ENCODE measurements around the gene BCL2L13. TPM values are rescaled to one million over a fixed set of nuclear protein-coding genes. Genes with fewer than 3 reads are reported as not detected.
"Not testable (repeated sequence)": the region's sequence is repeated elsewhere in the genome, so short reads cannot be mapped to it uniquely, and the experiment has no call there.

Gene BCL2L13
- total RNA-seq, 2 experiments from 2014 or later: 30.8 to 33.6 TPM

DNA sequence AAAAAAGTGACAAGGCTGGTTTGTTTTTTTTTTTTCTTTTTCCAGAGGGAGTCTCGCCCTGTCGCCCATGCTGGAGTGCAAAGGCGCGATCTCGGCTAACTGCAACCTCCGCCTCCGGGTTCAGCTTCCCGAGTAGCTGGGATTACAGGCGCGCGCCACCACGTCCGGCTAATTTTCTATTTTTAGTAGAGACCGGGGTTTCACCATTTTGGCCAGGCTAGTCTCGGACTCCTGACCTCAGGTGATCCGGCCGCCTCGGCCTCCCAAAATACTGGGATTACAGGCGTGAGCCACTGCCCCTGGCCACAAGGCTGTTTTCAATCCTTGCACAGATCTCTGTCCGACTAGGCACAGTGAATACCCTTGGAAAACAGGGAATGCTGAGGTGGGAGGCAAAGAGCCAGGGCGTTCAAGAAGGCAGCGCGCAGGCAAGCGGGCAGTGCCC is 10.6 kb upstream of the BCL2L13 start:
- Mint-ChIP-seq H3K27me3 (no peaks in the 10 kb centered on the region), H3K27ac (peak overlapping the region; percentile 90), H3K4me1 (peaks cover 18% of the 10 kb centered on the region), H3K9me3 (no peaks in the 10 kb centered on the region), H3K36me3 (peaks cover 8% of the 10 kb centered on the region), H3K4me3 (peak overlapping the region; percentile 98)
- ATAC-seq (ENCODE audit: low read depth): no peak
- no peak for DNase-seq
- POLR2A ChIA-PET: interaction anchor here (1.0 kb wide), 1 partner anchor 11 kb away, joined by 4 read pairs; the partner anchor contains the start of gene BCL2L13

DNA sequence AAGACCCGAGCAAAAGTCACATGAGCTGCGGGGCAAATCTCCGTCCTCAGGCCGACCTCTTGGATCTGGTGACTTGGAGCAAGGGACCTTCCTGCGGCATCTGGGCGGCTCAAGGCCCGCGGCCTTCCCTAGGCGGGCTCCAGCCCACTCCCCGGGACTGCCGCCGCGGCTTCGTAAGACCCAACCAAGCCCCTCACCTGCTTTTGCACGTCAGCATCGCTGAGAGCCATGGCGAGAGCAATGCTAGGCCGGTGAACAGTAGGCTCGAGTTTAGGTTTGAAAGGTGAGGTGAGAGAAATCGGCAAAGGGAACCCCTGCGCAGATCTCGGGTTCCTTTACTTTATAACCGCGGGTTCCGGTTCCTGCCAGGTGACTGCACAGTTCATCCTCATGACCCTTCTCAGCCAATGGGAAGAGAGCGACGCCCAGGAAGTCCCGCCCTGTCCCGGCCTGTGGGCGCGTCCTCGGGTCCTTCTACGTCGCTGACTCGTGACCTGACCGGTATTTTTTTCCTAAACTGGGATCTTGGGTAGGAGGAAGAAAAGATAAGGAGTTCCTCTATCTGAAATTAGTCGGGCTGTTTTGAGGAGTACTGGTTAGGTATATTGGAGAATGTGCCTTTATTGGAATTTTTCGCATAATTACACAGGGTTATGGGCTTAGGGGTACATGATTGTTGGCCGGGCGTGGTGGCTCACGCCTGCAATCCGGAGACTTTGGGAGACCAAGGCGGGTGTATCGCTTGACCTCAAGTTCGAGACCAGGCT is 10.0 kb upstream of the BCL2L13 start, which contains the start of gene ATP6V1E1:
TSS of gene ATP6V1E1 (minus strand) at position 344 of the 767 bp plus-strand sequence. CDS start at position 230, 114 bp downstream.
- peak; percentile 92 for DNase-seq
- POLR2A ChIA-PET: no interaction called here
- Mint-ChIP-seq H3K4me1 (peaks cover 18% of the 10 kb centered on the region), H3K9me3 (no peaks in the 10 kb centered on the region), H3K27me3 (no peaks in the 10 kb centered on the region), H3K27ac (peak within 1 kb of the TSS; percentile 90), H3K4me3 (peak within 1 kb of the TSS; percentile 98), H3K36me3 (peaks cover 7% of the 10 kb centered on the region)
- peak; percentile 99 for ATAC-seq (ENCODE audit: low read depth)

DNA sequence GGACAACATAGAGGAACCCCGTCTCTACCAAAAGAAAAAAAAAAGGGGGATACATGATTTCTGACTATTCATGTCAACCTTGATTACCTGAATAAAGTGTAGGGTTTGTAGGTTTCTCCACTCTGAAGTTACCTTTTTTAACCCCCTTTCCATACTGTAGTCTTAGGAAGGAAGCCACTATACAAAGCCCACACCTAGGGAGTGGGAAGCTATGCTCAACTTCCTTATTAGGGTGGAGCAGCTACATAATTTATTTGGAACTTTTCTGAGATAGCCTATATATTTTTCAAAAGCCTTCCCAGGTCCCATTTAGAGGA is 9.4 kb upstream of the BCL2L13 start:
- H3K4me1 Mint-ChIP-seq: peaks cover 16% of the 10 kb centered on the region
- DNase-seq (no peak), ATAC-seq (ENCODE audit: low read depth) (no peak)
- POLR2A ChIA-PET: no interaction called here
- H3K27ac Mint-ChIP-seq: peak overlapping the region; percentile 90
- no peaks in the 10 kb centered on the region for H3K9me3 Mint-ChIP-seq
- peaks cover 7% of the 10 kb centered on the region for H3K36me3 Mint-ChIP-seq
- H3K4me3 Mint-ChIP-seq: peak overlapping the region; percentile 98
- H3K27me3 Mint-ChIP-seq: no peaks in the 10 kb centered on the region

DNA sequence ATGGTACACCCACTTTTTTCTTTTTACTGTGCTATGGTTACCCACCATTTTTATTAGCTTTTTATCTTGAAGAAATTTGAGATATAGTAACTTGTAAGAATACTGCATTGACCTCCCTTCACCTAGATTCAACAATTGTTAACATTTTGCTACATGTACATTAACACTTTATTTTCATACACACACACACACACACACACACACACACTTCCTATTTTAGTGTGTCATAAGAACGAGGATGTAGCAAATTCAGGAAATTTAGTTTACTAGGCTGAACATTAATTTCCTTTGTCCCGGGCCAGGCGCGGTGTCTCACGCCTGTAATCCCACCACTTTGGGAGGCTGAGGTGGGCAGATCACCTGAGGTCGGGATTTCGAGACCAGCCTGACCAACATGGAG is 8.9 kb upstream of the BCL2L13 start:
- Mint-ChIP-seq H3K36me3 (peaks cover 7% of the 10 kb centered on the region), H3K9me3 (no peaks in the 10 kb centered on the region), H3K4me1 (peaks cover 14% of the 10 kb centered on the region), H3K4me3 (peak overlapping the region; percentile 98), H3K27ac (no peak overlapping the region), H3K27me3 (no peaks in the 10 kb centered on the region)
- POLR2A ChIA-PET: no interaction called here
- ATAC-seq (ENCODE audit: low read depth): no peak
- no peak for DNase-seq

DNA sequence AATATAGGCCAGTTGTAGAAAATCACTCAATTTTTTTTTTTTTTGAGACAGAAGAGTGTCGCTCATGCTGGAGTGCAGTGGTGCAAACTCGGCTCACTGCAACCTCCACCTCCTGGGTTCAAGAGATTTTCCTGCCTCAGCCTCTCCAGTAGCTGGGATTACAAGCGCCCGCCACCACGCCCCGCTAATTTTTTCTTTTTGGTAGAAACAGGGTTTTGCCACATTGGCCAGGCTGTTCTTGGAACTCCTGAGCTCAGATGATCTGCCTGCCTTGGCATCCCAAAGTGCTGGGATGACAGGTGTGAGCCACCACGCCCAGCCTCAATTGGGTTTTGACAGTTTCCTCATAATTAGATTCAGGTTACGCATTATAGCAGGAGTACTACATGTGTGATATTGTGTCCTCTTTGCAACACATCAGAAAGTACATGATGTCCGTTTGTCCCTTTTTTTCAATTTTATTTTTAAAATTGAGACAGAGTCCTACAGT is 7.4 kb upstream of the BCL2L13 start:
- POLR2A ChIA-PET: no interaction called here
- no peak overlapping the region for H3K27ac Mint-ChIP-seq

DNA sequence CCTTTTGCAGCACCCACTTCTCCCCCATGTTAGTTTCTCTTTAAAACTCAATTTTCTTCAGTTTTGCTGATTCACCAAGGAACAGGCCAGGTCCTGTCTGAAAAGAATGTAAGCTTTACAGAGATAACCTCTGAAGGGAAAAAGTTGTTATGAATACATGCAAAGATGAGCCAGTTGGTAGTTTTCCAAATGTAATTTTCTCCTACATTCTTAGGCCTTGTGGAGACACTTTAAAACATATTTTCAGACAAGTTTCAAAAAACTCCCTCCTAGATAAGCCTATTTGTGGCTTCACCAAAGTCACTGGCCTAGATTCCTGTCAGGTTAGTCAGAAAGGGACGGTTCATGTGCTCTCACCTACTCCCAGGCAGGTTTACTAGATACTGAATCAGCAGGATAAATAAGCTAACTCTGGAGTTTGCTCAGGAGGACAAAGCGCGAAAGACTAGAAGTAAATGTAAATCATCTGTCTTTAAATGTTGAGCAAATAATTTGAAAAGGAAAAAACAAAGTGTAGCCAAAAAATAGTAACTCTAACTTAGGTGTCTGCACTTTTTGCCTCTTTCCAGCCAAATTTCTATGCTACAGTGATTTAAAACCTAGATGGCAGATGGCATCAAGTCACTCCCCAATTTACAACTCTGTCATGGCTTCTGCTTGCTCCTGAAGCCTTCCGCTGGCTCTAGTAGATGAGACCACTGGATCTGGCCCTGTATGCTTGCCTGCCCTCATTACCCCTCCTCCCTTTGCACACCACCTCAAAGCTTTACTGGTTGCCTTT is 5.2 kb upstream of the BCL2L13 start:
- no peak overlapping the region for H3K4me3 Mint-ChIP-seq

More for the DNA sequence above, 7.4 kb upstream of the BCL2L13 start:
- Mint-ChIP-seq H3K4me3 (no peak overlapping the region), H3K9me3 (no peaks in the 10 kb centered on the region), H3K4me1 (peaks cover 7% of the 10 kb centered on the region), H3K36me3 (peaks cover 2% of the 10 kb centered on the region), H3K27me3 (no peaks in the 10 kb centered on the region)
- ATAC-seq (ENCODE audit: low read depth) (no peak), DNase-seq (no peak)

DNA sequence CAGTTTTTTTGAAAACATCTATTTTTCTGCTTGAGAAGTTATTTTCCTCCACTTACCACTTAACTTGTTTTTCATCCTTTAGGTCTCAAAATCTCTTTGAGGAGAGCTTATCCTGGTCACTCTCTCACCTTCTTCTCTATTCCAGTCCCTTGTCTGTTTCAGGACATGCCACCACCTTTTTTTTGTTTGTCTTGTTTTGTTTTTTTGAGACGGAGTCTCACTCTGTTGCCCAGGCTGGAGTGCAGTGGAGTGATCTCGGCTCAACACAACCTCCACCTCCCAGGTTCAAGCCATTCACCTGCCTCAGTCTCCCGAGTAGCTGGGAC is 4.6 kb upstream of the BCL2L13 start:
- Mint-ChIP-seq H3K36me3 (no peaks in the 10 kb centered on the region), H3K27me3 (no peaks in the 10 kb centered on the region), H3K27ac (no peak overlapping the region), H3K9me3 (no peaks in the 10 kb centered on the region), H3K4me1 (peaks cover 12% of the 10 kb centered on the region), H3K4me3 (no peak overlapping the region)
- no peak for ATAC-seq (ENCODE audit: low read depth)
- POLR2A ChIA-PET: no interaction called here
- DNase-seq: no peak

More for the DNA sequence above, 5.2 kb upstream of the BCL2L13 start:
- Mint-ChIP-seq H3K9me3 (no peaks in the 10 kb centered on the region), H3K27me3 (no peaks in the 10 kb centered on the region), H3K4me1 (peaks cover 12% of the 10 kb centered on the region), H3K27ac (no peak overlapping the region), H3K36me3 (no peaks in the 10 kb centered on the region)
- POLR2A ChIA-PET: interaction anchor here (0.6 kb wide), 1 partner anchor 126 kb away, joined by 6 read pairs; no protein-coding TSS in a partner anchor
- ATAC-seq (ENCODE audit: low read depth) (no peak), DNase-seq (no peak)

DNA sequence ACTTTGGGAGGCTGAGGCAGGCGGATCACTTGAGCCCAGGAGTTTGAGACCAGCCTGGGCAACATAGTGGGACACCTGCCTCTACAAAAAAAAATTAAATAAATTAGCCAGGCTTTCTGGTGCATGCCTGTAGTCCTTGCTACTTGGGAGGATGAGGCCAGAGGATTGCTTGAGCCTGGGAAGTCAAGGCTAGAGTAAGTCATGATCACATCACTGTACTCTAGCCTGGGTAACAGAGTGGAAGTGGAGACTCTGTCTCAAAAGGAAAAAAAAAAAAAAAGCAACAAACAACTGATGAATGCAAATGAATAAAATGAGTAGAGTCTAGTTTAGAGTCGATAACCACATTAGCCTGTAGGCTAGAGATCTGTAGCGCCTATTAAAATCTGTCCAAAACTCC is 3.9 kb upstream of the BCL2L13 start:
- ATAC-seq (ENCODE audit: low read depth) (no peak), DNase-seq (no peak)
- Mint-ChIP-seq H3K36me3 (no peaks in the 10 kb centered on the region), H3K27ac (no peak overlapping the region), H3K9me3 (no peaks in the 10 kb centered on the region), H3K27me3 (no peaks in the 10 kb centered on the region), H3K4me3 (no peak overlapping the region), H3K4me1 (peaks cover 13% of the 10 kb centered on the region)
- POLR2A ChIA-PET: no interaction called here

DNA sequence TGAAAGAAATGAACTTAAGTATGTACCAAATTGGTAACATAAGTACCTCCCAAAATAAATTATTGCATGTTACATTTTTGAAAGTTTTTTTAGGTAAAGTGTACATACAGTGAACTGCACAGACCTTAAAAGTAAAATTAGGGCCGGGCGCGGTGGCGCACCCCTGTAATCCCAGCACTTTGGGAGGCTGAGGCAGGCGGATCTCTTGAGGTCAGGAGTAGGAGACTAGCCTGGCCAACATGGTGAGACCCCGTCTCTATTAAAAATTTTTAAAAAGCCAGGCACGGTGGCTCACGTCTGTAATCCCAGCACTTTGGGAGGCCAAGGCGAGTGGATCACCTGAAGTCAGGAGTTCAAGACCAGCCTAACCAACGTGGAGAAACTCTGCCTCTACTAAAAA is 1.7 kb upstream of the BCL2L13 start:
- H3K9me3 Mint-ChIP-seq; ATAC-seq (ENCODE audit: low read depth); H3K36me3 Mint-ChIP-seq; POLR2A ChIA-PET; DNase-seq; H3K4me3 Mint-ChIP-seq; H3K27ac Mint-ChIP-seq; H3K27me3 Mint-ChIP-seq: not testable (repeated sequence)
- peaks cover 18% of the 10 kb centered on the region for H3K4me1 Mint-ChIP-seq

DNA sequence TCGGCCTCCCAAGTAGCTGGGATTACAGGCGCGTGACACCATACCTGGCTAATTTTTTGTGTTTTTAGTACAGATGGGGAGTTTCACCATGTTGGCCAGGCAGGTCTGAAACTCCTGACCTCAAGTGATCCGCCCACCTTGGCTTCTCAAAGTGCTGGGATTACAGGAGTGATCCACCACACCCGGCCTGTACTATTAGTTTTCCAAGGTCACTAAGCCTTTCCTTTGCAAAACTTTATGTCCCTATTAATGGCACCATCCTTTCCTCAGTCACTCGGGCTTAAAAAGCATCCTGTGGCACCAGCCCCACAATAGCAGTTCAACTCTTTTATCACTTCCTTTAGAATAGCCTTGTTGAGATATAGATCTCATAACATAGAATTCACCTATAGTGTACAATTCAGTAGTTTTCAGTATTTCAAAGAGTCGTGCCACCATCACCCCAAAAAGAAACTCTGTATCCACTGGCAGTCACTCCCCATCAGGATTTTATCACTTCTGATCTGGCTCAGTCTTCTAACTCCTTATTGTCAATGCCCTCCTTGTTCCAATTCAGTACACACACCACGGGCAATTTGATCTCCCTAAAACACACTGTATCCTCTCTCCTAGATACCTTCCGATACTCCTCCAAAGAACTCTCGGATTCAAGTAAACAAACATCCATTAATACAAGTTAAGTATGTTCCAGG is 921 bp upstream of the BCL2L13 start:
- Mint-ChIP-seq H3K4me1 (peaks cover 18% of the 10 kb centered on the region), H3K9me3 (no peaks in the 10 kb centered on the region), H3K27me3 (no peaks in the 10 kb centered on the region), H3K36me3 (peaks cover 9% of the 10 kb centered on the region), H3K4me3 (peak overlapping the region; percentile 96), H3K27ac (peak overlapping the region; percentile 99)
- no peak for DNase-seq
- POLR2A ChIA-PET: no interaction called here
- no peak for ATAC-seq (ENCODE audit: low read depth)

DNA sequence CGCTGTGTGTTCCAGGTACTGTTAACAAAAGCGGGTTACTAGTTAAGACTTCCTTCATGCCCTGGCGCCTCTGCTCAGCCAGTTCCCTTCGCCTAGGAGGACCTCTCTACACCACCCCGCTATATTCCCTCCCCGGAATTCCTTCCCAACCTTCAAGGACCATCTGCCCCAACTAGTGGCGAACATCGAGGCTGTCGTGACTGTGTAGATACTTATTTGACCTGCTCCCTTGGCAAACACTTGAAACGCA is 450 bp upstream of the BCL2L13 start:
- ATAC-seq (ENCODE audit: low read depth) (peak; percentile 16), DNase-seq (no peak)
- Mint-ChIP-seq H3K27me3 (no peaks in the 10 kb centered on the region), H3K4me3 (peak overlapping the region; percentile 96), H3K4me1 (peaks cover 20% of the 10 kb centered on the region), H3K9me3 (no peaks in the 10 kb centered on the region), H3K36me3 (peaks cover 13% of the 10 kb centered on the region), H3K27ac (peak overlapping the region; percentile 99)
- POLR2A ChIA-PET: interaction anchor here (1.2 to 1.5 kb wide), 3 partner anchors 54 to 439 kb away, joined by 4 to 7 read pairs (median 4); partner anchors contain the start of gene PEX26

DNA sequence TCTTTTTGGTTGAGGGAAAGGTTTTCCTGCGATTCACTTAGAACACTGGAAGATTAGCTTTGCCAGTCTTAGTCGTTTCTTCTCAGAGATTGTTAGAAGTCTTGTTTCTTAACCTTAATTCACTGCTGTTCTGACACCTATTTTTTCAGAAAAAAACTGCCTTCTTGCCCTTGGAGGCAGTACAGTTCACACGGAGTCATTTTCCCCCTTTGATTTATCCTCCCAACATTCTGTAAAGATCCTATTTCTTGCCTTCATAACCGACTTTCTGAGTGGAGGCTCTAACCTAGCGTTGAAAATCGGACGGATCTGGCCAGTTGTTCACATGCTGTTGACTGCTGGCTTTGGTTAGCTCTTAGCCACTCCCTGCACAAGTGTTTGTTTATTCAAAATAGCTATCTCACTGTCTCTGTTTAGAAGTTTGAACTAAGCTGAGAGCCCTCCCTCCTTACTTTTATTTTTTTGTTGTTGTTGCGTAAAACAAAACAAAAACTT is 737 bp downstream of the BCL2L13 start:
- Mint-ChIP-seq H3K4me3 (peak overlapping the region; percentile 96), H3K27ac (peak overlapping the region; percentile 99), H3K36me3 (peaks cover 13% of the 10 kb centered on the region), H3K27me3 (no peaks in the 10 kb centered on the region), H3K9me3 (no peaks in the 10 kb centered on the region), H3K4me1 (peaks cover 20% of the 10 kb centered on the region)
- ATAC-seq (ENCODE audit: low read depth) (no peak), DNase-seq (no peak)
- POLR2A ChIA-PET: interaction anchor here (0.6 to 1.5 kb wide), 15 partner anchors 12 to 438 kb away, joined by 3 to 8 read pairs (median 4); partner anchors contain the start of genes BID and PEX26

DNA sequence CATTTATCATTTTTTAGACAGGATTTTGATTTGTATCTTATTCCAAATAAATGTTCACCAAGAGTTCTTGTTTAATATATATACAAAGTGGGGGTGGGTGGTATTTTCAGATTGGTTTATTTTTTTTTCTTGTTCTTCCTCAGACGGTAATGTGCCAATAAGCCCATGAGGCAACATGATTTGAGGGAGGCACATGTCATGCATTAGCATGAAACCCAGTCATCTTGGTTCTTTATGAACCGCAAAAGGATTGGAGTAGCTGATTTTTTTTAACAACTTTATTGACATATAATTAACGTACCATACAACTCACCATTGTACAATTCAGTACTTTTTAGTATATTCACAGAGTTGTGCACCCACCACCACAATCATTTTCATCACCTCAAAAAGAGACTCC is 2.7 kb downstream of the BCL2L13 start:
- DNase-seq (no peak), ATAC-seq (ENCODE audit: low read depth) (no peak)
- Mint-ChIP-seq H3K27ac (no peak overlapping the region), H3K27me3 (no peaks in the 10 kb centered on the region), H3K9me3 (no peaks in the 10 kb centered on the region), H3K4me1 (peaks cover 20% of the 10 kb centered on the region), H3K4me3 (no peak overlapping the region), H3K36me3 (peaks cover 13% of the 10 kb centered on the region)
- POLR2A ChIA-PET: interaction anchor here (0.6 to 0.7 kb wide), 2 partner anchors 36 to 486 kb away, joined by 3 to 4 read pairs; no protein-coding TSS in a partner anchor

Measured in activated naive CD8-positive, alpha-beta T cell treated with anti-CD3 and anti-CD28 coated beads, Interleukin-2, amount 10 ng/mL, durations not matched to agents 7 days and 5 days (primary cell).